NCI-H146 treated with DMSO at 0.1 percent for 48 hours (cell line): ENCODE results near the gene INPP5A.
A peak's percentile ranks its signal among the peaks of the same experiment; 100 is the strongest.

ENCODE experiments used
- DNase-seq: peaks from one replicate; lab custom pipeline; 2025; ENCODE audit not compliant: unreplicated experiment; lab: John Stamatoyannopoulos, UW

INPP5A gene

DNA sequence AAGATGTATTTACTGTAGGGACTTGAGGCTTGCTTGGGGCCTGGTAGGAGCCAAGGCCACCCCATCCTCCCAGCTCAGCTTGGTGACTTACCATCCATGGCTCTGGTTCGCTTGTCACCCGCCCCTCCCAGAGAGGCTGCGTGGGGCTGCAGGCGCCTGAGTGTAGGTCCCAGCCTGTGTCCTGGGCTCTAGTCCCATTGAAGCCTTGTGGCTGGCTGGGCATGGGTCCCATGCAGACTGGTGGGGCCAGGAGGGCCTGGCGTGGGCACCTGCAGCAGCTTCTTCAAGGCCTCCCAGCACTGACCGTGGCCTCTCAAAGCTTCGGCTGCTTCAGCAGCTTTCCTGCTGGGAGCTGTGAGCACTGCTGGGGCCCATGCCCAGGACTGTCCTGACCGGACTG is 118.1 kb downstream of the INPP5A start:
- no peak for DNase-seq

- DNase-seq, result no peak
Observed at GRCh38 chr10:132656283-132657126, 118.9 kb downstream of the INPP5A start.

DNA sequence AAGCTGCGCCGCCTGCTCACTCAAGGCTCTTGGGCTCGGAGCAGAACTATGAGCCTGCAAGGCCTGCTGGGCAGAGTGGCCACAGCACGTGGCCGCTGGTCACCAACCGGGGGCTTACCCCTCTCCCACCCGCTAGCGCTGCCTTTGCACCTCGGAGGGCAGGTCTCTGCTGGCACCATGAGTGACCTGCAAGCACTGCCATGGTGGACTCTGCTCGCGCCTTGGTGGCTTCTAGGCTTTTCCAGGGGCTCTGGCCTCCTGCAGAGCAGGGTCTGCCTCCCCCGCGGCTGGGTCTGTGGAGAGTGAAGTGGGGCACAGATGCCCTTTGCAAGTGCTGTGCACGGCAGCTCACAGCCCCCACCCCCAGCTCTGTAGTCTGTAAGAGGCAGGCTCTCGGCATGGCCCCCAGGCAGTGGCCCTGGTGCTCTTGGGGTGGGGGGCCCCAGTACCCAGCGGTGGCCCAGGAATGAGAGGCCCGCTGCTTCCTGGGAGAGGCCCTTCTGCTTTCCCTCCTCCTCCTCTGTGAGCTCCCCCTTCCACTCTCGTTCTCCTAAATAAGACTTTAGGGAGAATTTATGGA is 119.6 kb downstream of the INPP5A start:
- no peak for DNase-seq

DNA sequence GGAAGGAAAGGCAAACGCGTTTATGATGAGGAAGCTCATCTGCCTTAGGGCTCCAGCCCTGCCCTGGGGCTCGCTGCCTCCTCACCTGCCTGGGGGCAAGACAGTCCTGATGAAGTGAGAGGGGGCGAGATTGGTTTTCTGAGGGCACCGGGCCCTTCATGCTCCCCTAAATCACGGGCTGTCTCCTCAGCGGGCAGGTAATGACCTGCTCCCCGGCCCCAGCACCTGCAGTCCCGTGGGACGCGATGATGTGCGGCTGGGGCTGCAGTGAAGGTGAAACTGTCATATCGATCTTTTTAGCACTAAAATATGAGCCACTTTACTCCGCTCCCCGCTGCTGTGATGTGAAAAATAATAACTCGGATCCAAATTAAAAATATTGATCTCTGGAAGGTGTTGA is 120.2 kb downstream of the INPP5A start:
- DNase-seq, result no peak

DNA sequence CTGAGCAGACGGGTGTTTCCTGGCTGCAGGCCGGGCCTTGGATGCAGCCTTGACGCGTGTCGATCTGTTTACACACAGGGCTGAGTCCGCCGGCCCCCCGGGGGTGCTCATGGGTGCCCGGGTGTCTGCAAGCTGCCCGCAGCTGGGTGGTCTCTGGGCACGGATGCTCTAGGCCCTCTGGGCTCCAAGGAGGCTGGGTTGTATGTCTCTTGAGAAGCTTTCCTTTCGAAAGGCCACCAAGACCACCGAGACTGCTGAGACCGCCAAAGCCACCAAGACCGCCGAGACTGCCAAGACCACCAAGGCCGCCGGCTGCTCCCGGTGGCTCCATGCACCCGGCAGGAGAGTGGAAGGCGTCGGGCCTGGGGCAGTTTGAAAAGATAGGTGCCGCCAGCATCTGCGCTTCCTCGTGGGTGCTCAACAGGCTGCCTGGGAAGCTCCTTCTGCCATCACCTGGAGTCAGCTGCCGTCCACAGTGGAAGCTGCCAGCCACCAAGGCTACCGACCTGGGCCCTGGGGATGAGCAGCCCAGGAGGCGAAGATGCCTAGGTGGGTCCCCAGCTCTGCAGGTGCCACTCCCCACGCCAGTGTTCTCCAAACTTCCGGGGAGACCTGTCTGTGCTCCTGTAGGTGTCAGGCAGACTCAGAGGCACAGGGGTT is 121.1 kb downstream of the INPP5A start:
- no peak for DNase-seq

GRCh38 chr10:132659206-132660091 is 121.9 kb downstream of the INPP5A start:
- no peak for DNase-seq

DNA sequence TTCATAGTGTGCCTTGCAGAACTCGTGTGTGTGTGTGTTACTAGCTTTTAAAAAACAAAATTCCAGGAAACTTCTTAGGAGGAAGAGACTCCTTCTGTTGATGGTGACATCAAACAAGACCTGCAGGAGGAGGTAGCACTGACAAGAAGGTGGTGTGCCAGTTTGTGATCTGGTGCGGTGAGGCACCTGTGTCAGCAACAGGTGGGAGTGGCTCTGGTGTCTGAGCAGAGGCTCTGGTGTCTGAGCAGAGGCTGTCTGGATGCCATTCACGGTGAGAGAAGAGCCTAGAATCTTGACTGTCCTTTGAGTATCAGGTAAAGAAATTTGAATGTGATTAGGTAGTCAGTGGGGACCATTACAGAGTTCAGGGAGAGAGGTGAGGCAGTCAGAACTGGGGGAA is 122.8 kb downstream of the INPP5A start:
- no peak for DNase-seq

DNA sequence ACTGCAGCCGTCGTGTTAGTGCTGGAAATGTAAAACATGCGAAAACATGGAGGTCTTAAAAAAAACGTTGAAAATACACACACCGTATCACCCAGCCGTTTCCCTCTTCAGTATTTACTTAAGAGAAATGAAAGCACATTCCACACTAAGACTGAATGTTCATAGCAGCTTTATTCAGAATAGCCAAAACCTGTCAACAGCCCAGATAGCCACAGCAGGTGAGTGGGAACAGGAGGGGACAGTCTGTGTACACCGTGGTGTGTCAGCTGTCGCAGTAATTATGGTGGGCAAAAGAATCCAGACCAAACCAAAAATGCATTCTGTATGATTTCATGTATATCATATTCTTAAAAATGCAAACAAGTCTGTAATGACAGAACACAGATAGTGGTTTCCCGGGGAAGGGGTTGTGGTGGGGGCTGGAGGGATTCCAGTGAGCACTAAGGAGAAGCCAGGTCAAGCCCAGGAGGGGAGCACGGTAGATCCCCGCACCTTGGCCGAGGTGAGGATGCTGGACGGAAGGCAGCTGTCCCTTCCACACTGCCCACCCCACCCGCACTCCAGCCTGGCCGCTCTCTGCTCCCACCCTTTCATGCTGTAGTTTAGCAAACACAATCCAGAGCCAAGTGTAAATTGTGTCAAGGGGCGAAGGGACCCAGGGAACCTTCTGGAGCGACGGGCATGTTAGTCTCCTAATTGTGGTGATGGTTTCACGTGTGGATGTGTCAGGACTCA is 124.8 kb downstream of the INPP5A start:
- DNase-seq, result no peak

DNA sequence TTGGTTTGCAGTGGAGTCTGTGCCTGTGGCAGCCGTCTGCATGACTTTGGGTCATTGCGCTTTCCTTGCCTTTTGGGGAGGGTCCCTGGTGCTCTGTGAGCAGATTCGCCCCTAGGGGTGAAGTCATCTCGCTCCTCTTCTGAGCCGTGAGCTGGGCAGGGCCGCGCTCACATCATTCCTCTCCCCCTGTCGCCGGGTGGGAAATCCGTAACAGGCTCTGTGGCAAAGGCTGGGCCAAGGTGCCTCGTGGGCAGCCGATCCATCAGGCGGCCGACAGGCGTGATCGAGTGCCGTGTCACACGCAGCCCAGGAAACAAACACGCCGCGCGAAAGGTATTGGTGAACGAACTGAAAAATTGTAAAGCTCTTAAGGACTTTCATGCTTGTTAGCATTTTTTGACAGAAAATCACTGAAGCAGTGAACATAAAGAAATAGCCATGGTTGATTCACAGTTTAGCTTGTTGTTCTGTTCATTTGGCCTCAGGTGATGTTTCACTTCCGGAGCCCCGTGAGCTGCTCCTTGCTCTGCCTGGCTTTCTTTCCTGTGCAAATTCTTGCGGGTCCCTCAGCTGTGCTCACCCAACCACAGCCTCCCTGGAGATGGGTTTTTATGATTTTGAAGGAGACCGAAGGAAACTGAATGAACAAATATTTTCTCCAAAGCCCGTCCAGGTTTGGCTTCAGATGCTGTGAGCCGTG is 126.2 kb downstream of the INPP5A start:
- no peak for DNase-seq

DNA sequence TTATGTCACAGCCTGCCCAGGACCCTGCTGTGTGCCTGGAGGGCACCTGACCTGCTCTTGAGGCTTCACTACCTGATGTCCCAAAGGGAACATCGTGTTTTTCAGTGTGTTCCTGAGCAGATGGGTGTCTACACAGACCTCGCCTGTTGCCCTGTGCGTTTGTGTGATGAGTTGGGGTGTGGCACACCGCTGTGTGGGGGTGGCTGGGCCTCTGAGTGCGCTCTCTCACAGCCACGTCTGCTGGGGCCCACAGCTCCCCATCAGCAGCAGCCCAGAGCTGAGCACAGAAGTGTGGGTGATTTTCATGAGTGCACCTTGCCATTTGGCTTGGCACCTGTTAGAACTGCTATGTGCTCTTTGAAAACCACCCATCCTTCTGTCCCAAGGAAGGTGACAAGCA is 126.8 kb downstream of the INPP5A start:
- no peak for DNase-seq

DNA sequence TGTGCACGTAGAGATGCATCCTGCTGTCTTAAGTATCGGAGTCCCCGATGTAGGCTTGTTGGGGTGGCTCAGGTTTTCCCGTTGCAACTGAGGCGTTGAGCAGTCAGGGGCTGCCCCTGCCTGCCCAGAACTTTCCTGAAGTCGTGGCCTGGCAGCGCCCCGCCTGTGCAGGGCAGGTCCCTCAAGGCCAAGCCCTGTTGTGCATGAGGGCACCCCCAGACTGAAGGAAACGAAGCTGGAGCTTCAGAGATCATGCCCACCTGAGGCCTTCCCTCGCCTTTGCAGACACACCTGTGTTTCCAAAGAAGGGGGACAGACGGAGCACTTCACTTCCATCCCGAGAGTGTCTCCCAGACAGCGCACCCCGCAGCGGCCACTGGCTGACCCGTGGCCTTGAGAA is 127.3 kb downstream of the INPP5A start:
- DNase-seq, result no peak

DNA sequence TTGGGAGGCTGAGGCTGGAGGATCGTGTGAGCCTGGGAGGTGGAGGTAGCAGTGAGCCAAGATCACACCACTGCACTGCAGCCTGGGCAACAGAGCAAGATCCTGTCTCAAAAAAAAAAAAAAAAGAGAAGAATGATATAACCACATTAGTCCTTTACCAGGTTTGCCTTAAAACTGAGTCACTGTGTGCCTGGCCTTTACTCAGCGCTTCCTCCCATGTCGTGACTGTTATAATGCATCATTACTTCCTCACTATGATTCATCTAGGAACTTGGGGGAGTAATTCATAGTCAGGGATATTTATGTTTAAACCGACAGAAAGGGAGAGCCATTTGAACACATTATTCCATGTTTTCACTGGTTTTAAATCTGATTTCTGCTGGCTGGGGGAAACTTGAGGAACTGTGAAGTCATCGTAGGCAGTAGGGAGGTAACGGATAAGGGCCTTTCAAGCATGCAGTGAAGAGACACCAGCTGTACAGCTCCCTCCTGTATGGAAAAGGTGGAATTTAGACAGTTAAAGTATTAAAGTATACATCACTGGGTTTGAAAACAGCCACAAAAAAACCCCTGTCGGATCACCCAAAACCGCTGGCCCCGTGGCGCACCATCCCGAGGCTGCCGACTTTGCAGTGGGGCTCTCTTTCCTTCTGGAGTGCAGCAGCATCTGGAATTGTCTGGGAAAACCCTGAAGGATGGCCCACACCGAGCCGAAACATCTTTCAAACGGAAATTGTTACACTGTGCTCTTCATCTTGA is 128.5 kb downstream of the INPP5A start:
- DNase-seq, result no peak

GRCh38 chr10:132666705-132667341 is 129.2 kb downstream of the INPP5A start:
- DNase-seq, result no peak

- DNase-seq, result peak; percentile 3
Observed at GRCh38 chr10:132667342-132668047, 129.9 kb downstream of the INPP5A start.

DNA sequence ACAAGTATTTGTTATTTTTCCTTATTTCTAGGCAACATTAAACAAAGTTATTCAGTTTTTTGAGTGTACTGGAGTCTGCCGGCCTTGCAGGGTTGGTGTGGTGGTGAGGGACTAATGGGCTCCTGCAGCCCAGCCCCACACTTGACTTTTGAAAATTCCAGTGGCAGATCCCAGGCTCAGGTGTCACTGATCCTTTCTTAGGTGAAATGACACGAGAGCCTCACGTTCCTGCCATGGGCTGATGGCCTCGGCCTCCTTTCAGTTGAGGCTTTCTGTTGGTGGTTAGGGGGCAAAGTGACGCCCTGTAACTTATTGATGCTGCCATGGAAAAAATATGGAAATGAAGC is 130.4 kb downstream of the INPP5A start:
- DNase-seq, result no peak

DNA sequence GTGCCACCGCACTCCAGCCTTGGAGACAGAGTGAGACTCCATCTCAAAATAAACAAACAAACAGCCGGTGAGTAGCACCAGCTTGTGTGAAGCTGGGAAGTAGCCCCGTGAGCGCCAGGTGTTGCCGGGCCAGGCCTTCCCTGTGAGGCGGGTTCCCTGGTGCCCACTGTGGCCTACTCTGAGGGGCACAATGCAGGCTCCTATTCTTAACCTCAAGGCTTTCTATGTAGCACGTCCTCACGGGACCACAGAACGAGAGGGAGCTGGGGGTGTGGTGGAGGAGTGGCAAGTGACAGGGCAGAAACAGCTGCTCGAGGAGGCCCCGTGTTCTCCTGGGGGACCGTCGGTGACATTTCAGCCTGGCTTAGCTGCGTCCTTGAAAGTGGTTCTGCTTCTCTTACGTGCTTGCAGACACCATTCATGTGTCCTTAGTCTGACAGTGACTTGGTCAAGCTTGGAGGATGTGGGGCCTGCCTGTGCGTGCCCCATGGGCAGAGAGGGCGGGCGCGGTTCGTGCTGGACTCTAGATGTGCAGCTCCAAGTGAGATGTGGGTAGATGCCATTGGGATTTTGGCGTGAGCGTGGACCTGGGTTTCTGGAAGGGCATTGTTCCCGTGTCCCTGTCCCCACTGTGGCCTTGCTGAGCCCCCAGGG is 131.7 kb downstream of the INPP5A start:
- no peak for DNase-seq

DNA sequence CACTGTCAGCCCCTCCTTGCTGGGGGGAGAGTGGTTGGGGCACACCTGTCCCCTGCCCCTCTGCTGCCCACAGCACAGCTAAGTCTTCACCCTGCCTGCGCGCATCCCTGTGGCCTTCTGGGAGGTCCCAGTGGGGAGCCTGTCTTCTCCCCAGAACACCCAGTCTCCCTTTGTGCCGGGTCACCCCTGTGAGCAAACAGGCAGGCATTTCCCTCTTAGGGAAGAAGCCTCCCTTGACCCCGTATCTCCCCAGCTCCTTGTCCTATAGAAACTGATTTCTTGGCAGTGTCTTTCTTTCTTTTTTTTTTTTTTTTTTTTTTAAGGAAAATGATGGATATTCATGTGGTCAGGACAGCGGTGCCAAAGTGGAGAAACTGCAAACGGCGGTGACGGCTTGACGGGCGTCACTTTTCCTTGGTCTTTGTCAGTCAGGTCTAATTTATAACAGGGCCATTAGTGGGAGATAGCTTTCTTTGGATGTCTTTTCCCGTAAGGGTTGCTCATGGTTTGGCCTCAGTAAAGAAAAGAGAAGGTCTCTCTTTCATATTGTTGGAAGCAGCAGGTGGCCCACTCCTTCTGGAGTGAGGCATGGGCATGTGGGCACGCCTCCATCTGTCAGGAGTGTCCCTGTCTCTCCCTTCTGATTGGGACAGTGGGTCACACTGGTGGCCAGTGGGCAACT is 133.1 kb downstream of the INPP5A start:
- DNase-seq, result no peak
